Astrocyte (in vitro differentiated cells and primary cell): ENCODE data around the gene SNX8. TPM values are rescaled to one million over a fixed set of nuclear protein-coding genes. Genes with fewer than 3 reads are reported as not detected.
A peak's percentile ranks its signal among the peaks of the same experiment; 100 is the strongest.

Source experiments
- DNase-seq: peaks from one replicate; pipeline ENCODE4 v3.0.0-alpha.2; 2010; ENCODE audit warnings: low read depth
- FAIRE-seq: peaks from 2 replicates; lab custom pipeline; 2011; peaks lifted over from hg19 to GRCh38; lab: Jason Lieb, UNC
- H2AFZ ChIP-seq: 2 replicates; pipeline ENCODE4 v1.6.0; 2012; ENCODE audit warnings: low read depth, low read length, inconsistent platforms
- H3K27ac ChIP-seq: 2 replicates; pipeline ENCODE4 v1.5.1; 2011; ENCODE audit warnings: low read depth, low read length, inconsistent platforms
- H3K27me3 ChIP-seq: 2 replicates; pipeline ENCODE4 v1.6.0; 2011; ENCODE audit warnings: low read length, inconsistent platforms; ENCODE audit not compliant: insufficient read depth
- H3K36me3 ChIP-seq: 2 replicates; pipeline ENCODE4 v1.5.1; 2011; ENCODE audit warnings: low read length, inconsistent platforms; ENCODE audit not compliant: insufficient read depth
- H3K4me1 ChIP-seq: 2 replicates; pipeline ENCODE4 v1.5.1; 2011; ENCODE audit warnings: low read length, inconsistent platforms; ENCODE audit not compliant: insufficient read depth
- H3K4me2 ChIP-seq: 2 replicates; pipeline ENCODE4 v1.6.0; 2012; ENCODE audit warnings: low read length, inconsistent platforms
- H3K4me3 ChIP-seq: 2 replicates; pipeline ENCODE4 v1.5.1; 2011; ENCODE audit warnings: low read depth, mild to moderate bottlenecking, low read length, inconsistent platforms; ENCODE audit not compliant: insufficient read depth
- H3K79me2 ChIP-seq: 2 replicates; pipeline ENCODE4 v1.6.0; 2012; ENCODE audit warnings: mild to moderate bottlenecking, low read length, inconsistent platforms; ENCODE audit not compliant: insufficient read depth
- H3K9ac ChIP-seq: 2 replicates; pipeline ENCODE4 v1.6.0; 2012; ENCODE audit warnings: mild to moderate bottlenecking, low read length, inconsistent platforms
- H3K9me3 ChIP-seq: 2 replicates; pipeline ENCODE4 v1.5.1; 2012; ENCODE audit warnings: low read depth, mild to moderate bottlenecking, low read length, inconsistent platforms; ENCODE audit not compliant: insufficient read depth
- H4K20me1 ChIP-seq: 2 replicates; pipeline ENCODE4 v1.6.0; 2012; ENCODE audit warnings: low read length, inconsistent platforms; ENCODE audit not compliant: insufficient read depth
- H3K27ac Mint-ChIP-seq: one replicate; pipeline ENCODE4 v1.8.0; 2021; ENCODE audit warnings: mild to moderate bottlenecking, mixed read lengths; ENCODE audit not compliant: unreplicated experiment
- H3K27me3 Mint-ChIP-seq: one replicate; pipeline ENCODE4 v1.8.0; 2021; ENCODE audit warnings: low read depth, mixed read lengths; ENCODE audit not compliant: unreplicated experiment
- H3K36me3 Mint-ChIP-seq: one replicate; pipeline ENCODE4 v1.8.0; 2021; ENCODE audit warnings: low read depth, mixed read lengths; ENCODE audit not compliant: unreplicated experiment
- H3K4me1 Mint-ChIP-seq: one replicate; pipeline ENCODE4 v1.8.0; 2021; ENCODE audit warnings: low read depth, mixed read lengths; ENCODE audit not compliant: unreplicated experiment
- H3K4me3 Mint-ChIP-seq: one replicate; pipeline ENCODE4 v1.8.0; 2021; ENCODE audit warnings: mild to moderate bottlenecking, moderate library complexity, mixed read lengths; ENCODE audit not compliant: unreplicated experiment
- H3K9me3 Mint-ChIP-seq: one replicate; pipeline ENCODE4 v1.8.0; 2021; ENCODE audit warnings: mild to moderate bottlenecking, mixed read lengths; ENCODE audit not compliant: unreplicated experiment
- CTCF ChIP-seq: IDR thresholded peaks from 2 replicates; pipeline ENCODE4 v1.5.1; 2011; ENCODE audit warnings: low read depth, mild to moderate bottlenecking, inconsistent platforms, low read length, moderate library complexity; ENCODE audit not compliant: insufficient read depth
- EZH2 ChIP-seq: IDR thresholded peaks from 2 replicates; pipeline ENCODE4 v1.6.1; 2012; ENCODE audit warnings: mild to moderate bottlenecking, low read length, inconsistent platforms; ENCODE audit not compliant: insufficient read depth
- total RNA-seq: library from RNA; stranded (reverse); gene quantifications from 2 replicates; pipeline ENCODE4 v1.2.1, GENCODE V29; 2021

Gene SNX8
- total RNA-seq, 1 donor from 2014 or later = 28.9 TPM

- Histone ChIP-seq H3K4me3 (no peak overlapping the region), H2AFZ (no peak overlapping the region), H3K9ac (no peak overlapping the region), H3K27ac (no peak overlapping the region), H3K79me2 (no peaks in the 10 kb centered on the region), H3K9me3 (no peaks in the 10 kb centered on the region), H3K4me1 (peaks cover 31% of the 10 kb centered on the region), H4K20me1 (peaks cover 26% of the 10 kb centered on the region), H3K36me3 (no peaks in the 10 kb centered on the region), H3K4me2 (no peak overlapping the region), H3K27me3 (no peaks in the 10 kb centered on the region)
- peaks cover 2% of the 10 kb centered on the region for H3K27me3 Mint-ChIP-seq
- no peak overlapping the region for H3K27ac Mint-ChIP-seq
- DNase-seq (no peak), FAIRE-seq (no peak)
- H3K4me3 Mint-ChIP-seq = no peak overlapping the region
- H3K4me1 Mint-ChIP-seq = peaks cover 15% of the 10 kb centered on the region
- no peaks in the 10 kb centered on the region for H3K9me3 Mint-ChIP-seq
- peaks cover 14% of the 10 kb centered on the region for H3K36me3 Mint-ChIP-seq
- TF ChIP-seq CTCF (no peak), EZH2 (no peak)
Measured at GRCh38 chr7:2251841-2252771, 62.1 kb downstream of the SNX8 start.

DNA sequence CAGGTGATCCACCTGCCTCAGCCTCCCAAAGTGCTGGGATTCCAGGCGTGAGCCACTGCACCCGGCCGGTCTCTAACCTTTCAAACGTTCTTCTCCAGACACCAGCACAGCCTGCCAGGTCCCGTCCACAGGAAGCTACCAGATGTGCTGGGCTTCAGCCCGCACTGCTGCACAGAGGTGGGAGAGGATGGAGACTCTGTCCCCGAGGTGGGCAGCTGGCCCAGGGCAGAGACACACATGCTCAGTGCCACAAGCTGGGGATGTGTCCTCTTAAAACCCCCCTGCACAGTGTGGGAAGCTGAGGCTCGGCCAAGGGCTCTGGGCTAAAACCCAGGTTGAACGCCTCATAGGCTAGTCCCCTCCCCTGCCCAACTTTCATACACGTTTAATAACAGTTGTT lies 62.9 kb downstream of the SNX8 start:
- Histone ChIP-seq H3K9ac (no peak overlapping the region), H3K27ac (no peak overlapping the region), H4K20me1 (peaks cover 22% of the 10 kb centered on the region), H3K79me2 (no peaks in the 10 kb centered on the region), H3K9me3 (no peaks in the 10 kb centered on the region), H3K27me3 (no peaks in the 10 kb centered on the region), H3K36me3 (no peaks in the 10 kb centered on the region), H3K4me3 (no peak overlapping the region), H3K4me2 (no peak overlapping the region), H3K4me1 (peaks cover 31% of the 10 kb centered on the region), H2AFZ (no peak overlapping the region)
- peaks cover 15% of the 10 kb centered on the region for H3K4me1 Mint-ChIP-seq
- no peaks in the 10 kb centered on the region for H3K9me3 Mint-ChIP-seq
- FAIRE-seq = no peak
- no peak for TF ChIP-seq EZH2
- no peak for DNase-seq
- no peaks in the 10 kb centered on the region for H3K27me3 Mint-ChIP-seq
- no peak overlapping the region for H3K4me3 Mint-ChIP-seq
- H3K27ac Mint-ChIP-seq = no peak overlapping the region
- peaks cover 10% of the 10 kb centered on the region for H3K36me3 Mint-ChIP-seq

DNA sequence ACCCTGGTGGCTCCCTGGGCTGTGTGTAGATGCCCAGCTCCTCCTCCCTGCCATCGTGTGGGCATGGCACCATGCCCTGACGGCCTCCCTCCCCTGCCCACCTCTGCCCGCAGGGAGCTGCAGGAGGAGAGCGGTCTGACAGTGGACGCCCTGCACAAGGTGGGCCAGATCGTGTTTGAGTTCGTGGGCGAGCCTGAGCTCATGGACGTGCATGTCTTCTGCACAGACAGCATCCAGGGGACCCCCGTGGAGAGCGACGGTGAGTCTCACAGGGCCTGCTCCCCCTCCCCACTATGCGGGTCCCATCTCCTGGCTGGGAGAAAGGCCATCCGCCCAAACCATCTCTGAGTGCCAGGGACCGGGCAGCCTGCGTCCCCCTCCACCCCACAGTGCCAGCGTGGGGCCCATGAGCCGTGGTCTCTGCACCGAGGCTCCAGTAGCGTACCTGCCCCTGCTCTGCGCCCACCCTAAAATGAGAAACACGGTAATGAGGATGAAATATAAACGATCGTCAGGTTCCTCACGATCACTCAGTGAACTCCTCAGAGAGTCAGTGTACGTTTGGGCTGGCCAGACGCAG lies 64.4 kb downstream of the SNX8 start:
- no peak for FAIRE-seq
- Histone ChIP-seq H3K79me2 (no peaks in the 10 kb centered on the region), H3K9me3 (no peaks in the 10 kb centered on the region), H4K20me1 (peaks cover 8% of the 10 kb centered on the region), H3K4me3 (no peak overlapping the region), H3K27me3 (no peaks in the 10 kb centered on the region), H3K36me3 (no peaks in the 10 kb centered on the region), H2AFZ (peak overlapping the region; percentile 20), H3K4me1 (peaks cover 17% of the 10 kb centered on the region), H3K9ac (peak overlapping the region; percentile 79), H3K4me2 (peak overlapping the region; percentile 56), H3K27ac (peak overlapping the region; percentile 88)
- Mint-ChIP-seq H3K36me3 (peaks cover 6% of the 10 kb centered on the region), H3K4me3 (no peak overlapping the region), H3K9me3 (no peaks in the 10 kb centered on the region), H3K4me1 (peaks cover 16% of the 10 kb centered on the region), H3K27ac (no peak overlapping the region), H3K27me3 (no peaks in the 10 kb centered on the region)
- no peak for DNase-seq
- TF ChIP-seq EZH2 = no peak
- TF ChIP-seq CTCF = no peak
